Measurements from ENCODE around the gene FXR2. TPM values are rescaled to one million over a fixed set of nuclear protein-coding genes. Genes with fewer than 3 reads are reported as not detected.
"Not testable (repeated sequence)": the region's sequence is repeated elsewhere in the genome, so short reads cannot be mapped to it uniquely, and the experiment has no call there.

Gene FXR2
- total RNA-seq, 2 donors from 2014 or later: 34.7 to 66.2 TPM

DNA sequence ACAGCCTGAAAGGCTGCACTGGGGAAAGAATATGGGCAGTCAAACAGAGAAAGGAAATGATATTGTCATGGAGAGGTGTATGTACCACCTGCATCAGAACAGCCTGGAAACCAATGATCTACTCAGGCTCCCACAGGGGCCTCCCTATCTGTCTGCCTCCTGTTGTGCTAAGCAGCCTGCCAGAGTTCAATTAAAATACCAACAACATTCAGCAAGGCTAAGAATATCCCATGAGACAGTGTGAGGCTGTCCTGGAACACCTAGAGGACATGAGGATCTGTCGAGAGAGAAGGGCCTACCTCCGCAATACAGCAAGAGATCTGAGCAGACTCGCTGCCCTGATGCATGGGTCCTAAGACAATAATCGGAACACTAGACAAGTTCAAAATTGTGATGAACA lies 8.4 kb downstream of the FXR2 start:
- H3K27ac Mint-ChIP-seq: peak overlapping the region in 1 of 2 donors; percentile 12

GRCh38 chr17:7597561-7597960 lies 17.1 kb downstream of the FXR2 start:
- not testable (repeated sequence) for H3K27ac Mint-ChIP-seq; DNase-seq (ENCODE audit: low spot score in 2 of 2); H3K9me3 Mint-ChIP-seq; ATAC-seq
- peaks cover 9 to 20% of the 10 kb centered on the region in 2 donors for H3K36me3 Mint-ChIP-seq

More for the DNA sequence above, 8.4 kb downstream of the FXR2 start:
- H3K9me3 Mint-ChIP-seq: no peaks in the 10 kb centered on the region
- H3K36me3 Mint-ChIP-seq: peaks cover 14 to 17% of the 10 kb centered on the region in 2 donors
- ATAC-seq (no peak), DNase-seq (ENCODE audit: low spot score in 2 of 2) (no peak)

DNA sequence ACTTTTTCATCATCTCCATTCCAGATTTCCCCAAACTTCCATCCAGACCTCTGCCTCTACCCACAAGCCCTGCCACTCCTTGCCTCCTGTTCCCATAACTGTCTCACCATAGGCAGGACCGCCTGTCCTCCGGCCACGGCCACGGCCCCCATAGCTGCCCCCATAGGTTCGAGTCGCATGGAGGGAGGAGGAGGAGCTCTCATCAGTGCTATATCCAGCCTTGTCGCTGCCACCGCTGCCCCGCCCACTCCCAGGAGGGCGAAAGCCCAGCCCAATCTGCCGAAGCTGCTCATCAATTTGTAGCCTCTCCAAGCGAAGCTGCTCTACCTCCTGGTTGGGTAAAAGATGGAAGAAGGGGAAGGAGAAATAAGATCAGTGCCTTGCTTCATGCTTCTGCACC lies 21.4 kb downstream of the FXR2 start:
- peak overlapping the region; percentile 5 to 61 for H3K27ac Mint-ChIP-seq
- ATAC-seq (no peak), DNase-seq (ENCODE audit: low spot score in 2 of 2) (no peak)
- no peaks in the 10 kb centered on the region for H3K9me3 Mint-ChIP-seq
- peaks cover 0 to 15% of the 10 kb centered on the region in 2 donors for H3K36me3 Mint-ChIP-seq

DNA sequence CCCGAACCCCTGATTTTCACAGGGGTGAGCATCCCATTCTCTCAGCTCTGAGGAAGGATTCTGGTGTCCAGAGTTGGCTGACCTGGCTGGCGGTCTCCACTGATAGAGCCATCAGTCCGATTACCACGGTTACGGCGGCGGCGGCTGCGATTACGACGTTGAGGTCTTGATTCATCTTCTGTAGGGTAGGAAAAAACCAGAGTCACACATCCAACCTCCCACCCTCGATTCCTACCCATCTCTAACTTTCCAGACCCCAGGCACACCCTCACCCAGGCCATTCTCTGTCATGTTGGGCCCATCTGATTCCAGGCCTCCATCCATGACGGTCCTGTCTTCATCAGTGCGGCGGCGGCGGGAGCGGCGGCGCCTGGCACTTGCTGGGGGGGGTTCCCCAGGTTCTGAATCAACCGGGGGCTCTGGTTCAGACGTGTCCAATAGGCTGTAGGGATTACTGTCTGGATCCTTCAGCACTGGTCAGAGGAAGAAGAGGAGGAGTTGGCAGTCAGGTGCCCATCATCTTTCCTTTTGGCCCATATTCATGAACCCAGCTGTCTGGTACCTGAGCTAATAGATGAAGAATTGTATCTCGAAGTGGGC lies 22.2 kb downstream of the FXR2 start:
- H3K27ac Mint-ChIP-seq: peak overlapping the region in 1 of 2 donors; percentile 25
- H3K36me3 Mint-ChIP-seq: peaks cover 0 to 15% of the 10 kb centered on the region in 2 donors
- DNase-seq (ENCODE audit: low spot score in 2 of 2): no peak
- H3K9me3 Mint-ChIP-seq: no peaks in the 10 kb centered on the region
- no peak for ATAC-seq

DNA sequence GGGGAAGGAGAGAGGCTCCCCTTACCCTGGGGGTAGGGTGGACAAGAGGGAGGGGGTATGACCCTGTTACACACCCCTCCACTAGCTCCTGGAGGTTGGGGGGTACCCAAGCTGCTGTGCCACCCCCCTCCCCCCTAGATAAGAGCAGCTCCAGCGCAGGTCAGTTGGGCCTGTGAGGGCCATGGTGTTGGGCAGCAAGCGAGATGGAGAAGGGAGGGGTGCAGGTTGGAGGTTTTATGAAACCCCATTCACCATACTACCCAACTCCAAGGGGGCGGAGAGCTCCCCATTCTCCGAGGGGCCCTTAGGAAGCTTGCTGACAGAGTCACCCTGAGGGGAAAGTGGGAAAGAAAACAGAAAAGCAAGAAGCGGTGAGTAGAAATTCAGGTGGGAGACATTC lies 23.1 kb downstream of the FXR2 start:
- Mint-ChIP-seq H3K9me3 (no peaks in the 10 kb centered on the region), H3K27ac (peak overlapping the region; percentile 31 to 72), H3K36me3 (peaks cover 0 to 10% of the 10 kb centered on the region in 2 donors)
- ATAC-seq (no peak), DNase-seq (ENCODE audit: low spot score in 2 of 2) (no peak)

GRCh38 chr17:7590743-7591142 lies 24.0 kb downstream of the FXR2 start:
- DNase-seq (ENCODE audit: low spot score in 2 of 2): no peak
- peaks cover 2 to 12% of the 10 kb centered on the region in 2 donors for H3K36me3 Mint-ChIP-seq
- H3K9me3 Mint-ChIP-seq: no peaks in the 10 kb centered on the region
- peak in 1 of 2 donors; percentile 19 for ATAC-seq
- peak overlapping the region in 1 of 2 donors; percentile 32 for H3K27ac Mint-ChIP-seq

- DNase-seq (ENCODE audit: low spot score in 2 of 2) (no peak), ATAC-seq (no peak)
- H3K9me3 Mint-ChIP-seq: no peaks in the 10 kb centered on the region
- H3K27ac Mint-ChIP-seq: peak within 1 kb of the TSS in 1 of 2 donors; percentile 32
- H3K36me3 Mint-ChIP-seq: peaks cover 6 to 17% of the 10 kb centered on the region in 2 donors
These were observed 24.6 kb downstream of the FXR2 start, which contains the start of gene SOX15 for GRCh38 chr17:7589891-7590691. Gene SOX15, minus strand, starts transcription at chr17:7590094. Its CDS starts 418 bp downstream, at chr17:7589676.

DNA sequence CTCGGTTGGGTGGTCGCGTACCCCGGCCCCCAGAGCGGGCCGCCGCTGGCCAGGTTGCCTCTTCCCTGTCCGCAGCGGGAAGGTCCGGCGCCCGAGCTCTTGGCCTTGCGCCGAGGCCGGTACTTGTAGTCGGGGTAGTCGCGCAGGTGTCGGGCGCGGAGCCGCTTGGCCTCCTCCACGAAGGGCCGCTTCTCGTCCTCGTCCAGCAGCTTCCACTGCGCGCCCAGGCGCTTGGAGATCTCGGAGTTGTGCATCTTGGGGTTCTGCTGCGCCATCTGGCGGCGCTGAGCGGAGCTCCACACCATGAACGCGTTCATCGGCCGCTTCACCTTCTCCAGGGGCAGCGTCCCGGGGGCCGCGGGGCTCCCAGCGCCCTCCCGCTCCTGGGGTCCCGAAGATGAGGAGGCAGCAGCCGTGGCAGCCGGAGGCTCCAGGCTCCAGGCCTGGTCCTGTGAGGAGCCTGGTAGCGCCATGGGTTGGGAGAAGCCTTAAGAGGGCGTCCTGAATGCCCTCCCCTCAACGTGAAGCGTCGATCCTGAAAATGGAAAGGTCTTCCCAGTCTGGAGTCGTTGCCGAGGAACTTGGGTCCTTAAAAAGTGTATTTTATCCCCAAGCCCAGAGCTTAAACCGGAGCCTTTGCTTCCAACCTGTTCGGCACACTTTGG lies 25.4 kb downstream of the FXR2 start:
- Mint-ChIP-seq H3K9me3 (no peaks in the 10 kb centered on the region), H3K36me3 (peaks cover 14 to 22% of the 10 kb centered on the region in 2 donors), H3K27ac (no peak overlapping the region)
- DNase-seq (ENCODE audit: low spot score in 2 of 2) (peak; percentile 71 to 72), ATAC-seq (peak; percentile 55 to 82)

GRCh38 chr17:7588553-7589203 lies 26.0 kb downstream of the FXR2 start:
- H3K27ac Mint-ChIP-seq: peak overlapping the region in 1 of 2 donors; percentile 44
- ATAC-seq (peak in 1 of 2 donors; percentile 1), DNase-seq (ENCODE audit: low spot score in 2 of 2) (no peak)
- peaks cover 20 to 22% of the 10 kb centered on the region in 2 donors for H3K36me3 Mint-ChIP-seq
- H3K9me3 Mint-ChIP-seq: no peaks in the 10 kb centered on the region

DNA sequence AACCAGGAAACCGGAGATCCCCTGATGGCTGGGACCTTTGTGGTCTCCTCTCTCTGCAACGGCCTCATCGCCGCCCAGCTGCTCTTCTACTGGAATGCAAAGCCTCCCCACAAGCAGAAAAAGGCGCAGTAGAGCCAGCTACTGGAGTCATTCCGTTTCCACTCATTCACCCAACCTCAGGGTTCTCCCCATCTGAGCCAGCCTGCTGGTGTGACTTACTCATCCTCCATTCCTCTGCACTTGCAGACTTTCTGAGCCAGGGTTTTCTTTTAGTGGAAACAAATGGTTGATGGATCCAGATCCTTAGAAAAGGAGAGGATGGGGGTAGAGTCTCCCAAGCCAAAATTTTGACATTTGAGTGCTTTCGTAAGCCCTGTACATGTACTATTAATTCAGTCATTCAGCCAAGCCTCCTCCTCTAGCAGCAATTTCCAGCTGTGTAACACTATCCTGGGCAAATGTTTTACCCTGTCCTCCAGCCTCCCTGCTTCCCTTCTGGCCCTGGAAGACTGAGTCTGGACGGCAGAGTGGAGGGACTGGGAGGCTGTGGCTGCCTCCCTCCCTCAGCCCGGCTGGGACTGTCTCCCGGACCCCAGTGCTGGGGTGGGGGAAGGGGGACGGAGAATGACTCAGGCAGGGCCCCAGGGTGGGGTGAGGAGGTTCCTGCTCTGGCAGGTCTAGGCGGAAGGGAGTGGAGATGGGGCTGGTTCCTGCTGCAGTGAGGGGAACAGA lies 27.1 kb downstream of the FXR2 start:
- no peak for DNase-seq (ENCODE audit: low spot score in 2 of 2)
- no peak for ATAC-seq
- peaks cover 22 to 24% of the 10 kb centered on the region in 2 donors for H3K36me3 Mint-ChIP-seq
- H3K27ac Mint-ChIP-seq: peak overlapping the region; percentile 36 to 44
- H3K9me3 Mint-ChIP-seq: no peaks in the 10 kb centered on the region

GRCh38 chr17:7586673-7587419 lies 27.9 kb downstream of the FXR2 start:
- DNase-seq (ENCODE audit: low spot score in 2 of 2) (no peak), ATAC-seq (no peak)
- Mint-ChIP-seq H3K36me3 (peaks cover 28 to 30% of the 10 kb centered on the region in 2 donors), H3K27ac (peak overlapping the region; percentile 36 to 44), H3K9me3 (no peaks in the 10 kb centered on the region)

GRCh38 chr17:7583253-7584109 lies 31.2 kb downstream of the FXR2 start, which contains the start of gene MPDU1:
Gene MPDU1, plus strand, starts transcription at chr17:7583852. Its CDS starts 11 bp downstream, at chr17:7583863.
- DNase-seq (ENCODE audit: low spot score in 2 of 2): peak; percentile 93 to 97
- Mint-ChIP-seq H3K9me3 (no peaks in the 10 kb centered on the region), H3K27ac (peak within 1 kb of the TSS; percentile 91 to 98), H3K36me3 (peaks cover 30 to 48% of the 10 kb centered on the region in 2 donors)
- ATAC-seq: peak; percentile 61 to 74

DNA sequence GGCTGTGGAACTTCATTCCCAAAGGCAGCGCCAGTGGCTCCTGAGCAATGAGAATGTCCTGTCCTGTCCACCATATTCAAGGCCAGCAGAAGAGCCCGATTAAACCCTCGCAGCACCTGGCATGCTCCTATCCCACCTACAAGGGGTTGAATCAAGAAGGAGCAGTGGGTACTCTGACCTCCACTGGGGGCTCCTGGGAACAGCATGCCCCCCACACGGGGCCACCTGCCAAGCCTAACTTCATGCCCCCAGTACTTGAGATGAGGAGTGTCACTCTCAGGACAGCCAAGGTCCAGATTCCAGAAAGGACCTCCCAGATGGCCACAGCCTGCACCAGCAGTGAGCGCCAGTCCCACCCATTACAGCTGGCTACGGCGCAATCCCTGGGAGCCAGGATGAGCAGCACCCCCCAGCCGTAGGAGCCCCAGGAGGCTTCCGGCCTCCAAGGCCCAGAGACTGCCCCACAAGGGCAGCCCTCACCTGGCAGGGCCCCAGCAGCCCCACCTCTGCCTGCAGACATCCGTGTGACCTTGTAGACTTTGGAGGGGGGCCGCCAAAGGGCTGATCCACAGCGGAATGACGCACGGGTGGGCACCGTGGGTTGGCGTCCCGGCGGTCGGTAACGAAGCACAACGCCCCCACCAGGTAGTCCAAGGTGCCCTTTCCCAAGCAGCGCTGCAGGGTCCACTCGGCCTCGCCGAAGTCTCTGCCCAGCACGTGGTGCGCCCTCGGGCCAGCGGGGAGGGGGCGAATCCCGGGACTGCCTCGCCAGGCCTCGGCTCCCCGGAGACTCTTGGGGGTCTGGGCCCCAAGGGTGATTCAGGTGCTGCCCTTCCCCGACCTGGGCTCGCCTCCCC lies 32.1 kb downstream of the FXR2 start:
- no peak for DNase-seq (ENCODE audit: low spot score in 2 of 2)
- ATAC-seq: no peak
- Mint-ChIP-seq H3K36me3 (peaks cover 33 to 55% of the 10 kb centered on the region in 2 donors), H3K27ac (peak overlapping the region; percentile 91 to 98), H3K9me3 (no peaks in the 10 kb centered on the region)

Measured in activated naive CD4-positive, alpha-beta T cell treated with anti-CD3 and anti-CD28 coated beads, Interleukin-2, amount 50 U/mL, for 72 hours (primary cell).